Peyer's patch (tissue), 4 donors: ENCODE results near the gene KCTD18. TPM values are rescaled to one million over a fixed set of nuclear protein-coding genes. Genes with fewer than 3 reads are reported as not detected.

ENCODE experiments used
- DNase-seq, 3 donors: peaks; one replicate each; pipeline ENCODE4 v3.0.0-alpha.2; 2017 to 2019
- H3K27ac ChIP-seq, 4 donors: fragments of 200-600 bp; sonication (generic); one replicate each; pipeline ENCODE4 v1.5.1; 2016 to 2019
- H3K27me3 ChIP-seq, 2 donors: fragments of 200-600 bp; sonication (generic); one replicate each; pipeline ENCODE4 v1.5.1; 2019
- H3K36me3 ChIP-seq, 3 donors: fragments of 200-600 bp; sonication (generic); one replicate each; pipeline ENCODE4 v1.5.1; 2016 to 2019
- H3K4me1 ChIP-seq, 4 donors: fragments of 200-600 bp; sonication (generic); one replicate each; pipeline ENCODE4 v1.5.1; 2016 to 2019
- H3K4me3 ChIP-seq, 4 donors: fragments of 200-600 bp; sonication (generic); 1 replicate in 3 of 4; 2 replicates in 1 of 4; pipeline ENCODE4 v1.5.1; 2016 to 2019; ENCODE audit warnings: mild to moderate bottlenecking in 1 of 4
- H3K9me3 ChIP-seq, 4 donors: fragments of 200-600 bp; sonication (generic); one replicate each; pipeline ENCODE4 v1.5.1; 2016 to 2019; ENCODE audit warnings: mild to moderate bottlenecking in 1 of 4
- POLR2A ChIP-seq, 2 donors: fragments of 450-650 bp; IDR thresholded peaks; one replicate each; pipeline ENCODE4 v1.5.1; 2017; ENCODE audit warnings: antibody characterized with exemption in 2 of 2, mild to moderate bottlenecking in 2 of 2, moderate library complexity in 2 of 2
- total RNA-seq, 4 donors: library from RNA; depleted of rRNA; stranded (reverse); fragments of >200 nt; gene quantifications; one replicate each; pipeline ENCODE4 v1.1.0, GENCODE V29; 2016
- TF ChIP-seq, protein P1 (sequence below), 6 experiments: fragments of 450-650 bp in 4 of 6; fragments of 200-600 bp in 2 of 6; sonication (generic) in 1 of 6; IDR thresholded peaks; one replicate each; pipeline ENCODE4 v1.5.1; 2017 to 2019; ENCODE audit warnings: antibody characterized with exemption in 6 of 6, mild to moderate bottlenecking in 3 of 6, moderate library complexity in 1 of 6

KCTD18 gene
- total RNA-seq, 4 donors from 2014 or later = 14.0 to 33.0 (median 16.8) TPM

GRCh38 chr2:200445284-200445683, 64.6 kb downstream of the KCTD18 start:
- Histone ChIP-seq H3K36me3 (peaks cover 0 to 16% (median 0%) of the 10 kb centered on the region in 3 donors), H3K4me3 (no peak overlapping the region), H3K4me1 (no peaks in the 10 kb centered on the region), H3K27me3 (no peaks in the 10 kb centered on the region), H3K9me3 (no peaks in the 10 kb centered on the region), H3K27ac (no peak overlapping the region)
- no peak for DNase-seq
- TF ChIP-seq POLR2A (IDR thresholded peaks at IDR 0.05) = no peak
- TF ChIP-seq, protein P1, sequence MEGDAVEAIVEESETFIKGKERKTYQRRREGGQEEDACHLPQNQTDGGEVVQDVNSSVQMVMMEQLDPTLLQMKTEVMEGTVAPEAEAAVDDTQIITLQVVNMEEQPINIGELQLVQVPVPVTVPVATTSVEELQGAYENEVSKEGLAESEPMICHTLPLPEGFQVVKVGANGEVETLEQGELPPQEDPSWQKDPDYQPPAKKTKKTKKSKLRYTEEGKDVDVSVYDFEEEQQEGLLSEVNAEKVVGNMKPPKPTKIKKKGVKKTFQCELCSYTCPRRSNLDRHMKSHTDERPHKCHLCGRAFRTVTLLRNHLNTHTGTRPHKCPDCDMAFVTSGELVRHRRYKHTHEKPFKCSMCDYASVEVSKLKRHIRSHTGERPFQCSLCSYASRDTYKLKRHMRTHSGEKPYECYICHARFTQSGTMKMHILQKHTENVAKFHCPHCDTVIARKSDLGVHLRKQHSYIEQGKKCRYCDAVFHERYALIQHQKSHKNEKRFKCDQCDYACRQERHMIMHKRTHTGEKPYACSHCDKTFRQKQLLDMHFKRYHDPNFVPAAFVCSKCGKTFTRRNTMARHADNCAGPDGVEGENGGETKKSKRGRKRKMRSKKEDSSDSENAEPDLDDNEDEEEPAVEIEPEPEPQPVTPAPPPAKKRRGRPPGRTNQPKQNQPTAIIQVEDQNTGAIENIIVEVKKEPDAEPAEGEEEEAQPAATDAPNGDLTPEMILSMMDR (IDR thresholded peaks at IDR 0.05) = no peak

GRCh38 chr2:200444530-200444929, 65.3 kb downstream of the KCTD18 start:
- Histone ChIP-seq H3K27ac (no peak overlapping the region), H3K36me3 (peaks cover 0 to 16% (median 0%) of the 10 kb centered on the region in 3 donors), H3K4me3 (no peak overlapping the region), H3K4me1 (no peaks in the 10 kb centered on the region), H3K27me3 (no peaks in the 10 kb centered on the region), H3K9me3 (no peaks in the 10 kb centered on the region)
- TF ChIP-seq, protein P1 (IDR thresholded peaks at IDR 0.05) = no peak
- TF ChIP-seq POLR2A (IDR thresholded peaks at IDR 0.05) = no peak
- DNase-seq = no peak

DNA sequence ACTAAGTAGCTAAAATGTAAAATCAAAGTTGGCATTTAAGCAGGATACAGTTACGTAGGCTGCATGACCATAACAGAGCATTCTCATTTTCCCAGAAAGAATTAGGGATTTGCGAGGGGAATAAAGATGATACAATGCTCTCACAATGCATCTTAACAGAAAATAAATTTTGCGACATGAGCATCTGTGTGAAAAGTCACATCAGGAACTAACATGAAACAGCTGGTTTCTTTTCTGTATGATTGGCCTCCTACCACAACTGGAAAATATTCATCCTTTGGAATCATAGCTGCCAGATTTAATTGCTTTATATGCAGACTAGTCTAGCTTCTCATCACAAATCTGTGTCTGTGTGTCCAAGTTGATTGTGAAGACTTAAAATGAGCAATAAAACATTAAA, 66.0 kb downstream of the KCTD18 start:
- no peaks in the 10 kb centered on the region for H3K9me3 ChIP-seq
- no peaks in the 10 kb centered on the region for H3K27me3 ChIP-seq
- peaks cover 0 to 16% (median 0%) of the 10 kb centered on the region in 3 donors for H3K36me3 ChIP-seq
- TF ChIP-seq, protein P1 (IDR thresholded peaks at IDR 0.05) = no peak
- TF ChIP-seq POLR2A (IDR thresholded peaks at IDR 0.05) = no peak
- no peak for DNase-seq
- H3K27ac ChIP-seq = peak overlapping the region in 1 of 4 donors; percentile 13
- no peak overlapping the region for H3K4me3 ChIP-seq
- no peaks in the 10 kb centered on the region for H3K4me1 ChIP-seq

DNA sequence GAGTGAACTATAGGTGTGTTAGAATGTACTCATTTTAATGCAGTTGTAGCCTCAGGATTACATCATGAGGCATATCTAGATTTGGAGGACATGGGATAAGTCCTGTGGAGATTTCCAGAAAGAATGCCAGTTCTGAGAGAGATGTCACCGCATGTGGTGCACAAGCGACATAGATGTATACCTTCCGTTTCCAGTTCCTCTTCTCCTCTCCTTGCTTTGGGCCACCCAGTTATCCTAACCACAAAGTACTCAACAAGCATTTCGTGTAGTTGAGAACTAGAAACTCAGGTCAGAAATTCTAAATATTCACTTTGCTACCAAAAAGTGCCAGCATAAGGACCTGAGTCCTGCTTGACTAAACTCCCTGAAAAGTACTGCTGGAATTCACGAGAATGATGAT, 66.5 kb downstream of the KCTD18 start:
- Histone ChIP-seq H3K27me3 (no peaks in the 10 kb centered on the region), H3K4me1 (no peaks in the 10 kb centered on the region), H3K9me3 (no peaks in the 10 kb centered on the region), H3K4me3 (no peak overlapping the region), H3K36me3 (peaks cover 0 to 16% (median 0%) of the 10 kb centered on the region in 3 donors), H3K27ac (peak overlapping the region in 1 of 4 donors; percentile 13)
- TF ChIP-seq, protein P1 (IDR thresholded peaks at IDR 0.05) = no peak
- no peak for TF ChIP-seq POLR2A (IDR thresholded peaks at IDR 0.05)
- no peak for DNase-seq

GRCh38 chr2:200442471-200442870, 67.4 kb downstream of the KCTD18 start:
- TF ChIP-seq, protein P1 (IDR thresholded peaks at IDR 0.05) = no peak
- TF ChIP-seq POLR2A (IDR thresholded peaks at IDR 0.05) = no peak
- Histone ChIP-seq H3K9me3 (no peaks in the 10 kb centered on the region), H3K27ac (no peak overlapping the region), H3K36me3 (peaks cover 0 to 16% (median 0%) of the 10 kb centered on the region in 3 donors), H3K27me3 (no peaks in the 10 kb centered on the region), H3K4me1 (no peaks in the 10 kb centered on the region), H3K4me3 (no peak overlapping the region)
- DNase-seq = no peak

DNA sequence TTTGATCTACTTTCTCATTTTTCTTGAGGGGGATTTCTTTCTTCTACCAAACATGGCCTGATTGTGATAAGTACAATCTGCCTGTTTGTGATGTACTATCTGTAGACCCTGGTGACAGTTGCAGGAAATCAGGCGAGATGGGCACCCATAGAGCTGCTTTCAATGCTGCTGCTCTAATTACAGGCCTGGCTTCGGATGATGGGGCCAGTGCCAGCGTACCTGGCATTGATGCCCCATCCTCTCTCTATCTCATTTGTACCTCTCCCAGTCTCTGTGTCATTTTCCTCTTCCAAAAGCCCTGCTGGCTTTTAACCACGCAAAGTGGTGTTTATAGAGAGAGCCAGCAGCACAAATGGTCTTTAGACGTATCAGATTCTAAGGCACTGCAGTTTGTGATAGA, 69.9 kb downstream of the KCTD18 start:
- Histone ChIP-seq H3K4me1 (no peaks in the 10 kb centered on the region), H3K9me3 (no peaks in the 10 kb centered on the region), H3K36me3 (peaks cover 0 to 22% (median 0%) of the 10 kb centered on the region in 3 donors), H3K27ac (no peak overlapping the region), H3K4me3 (no peak overlapping the region), H3K27me3 (no peaks in the 10 kb centered on the region)
- TF ChIP-seq POLR2A (IDR thresholded peaks at IDR 0.05) = no peak
- TF ChIP-seq, protein P1 (IDR thresholded peaks at IDR 0.05) = no peak
- DNase-seq = no peak
